HepG2 (cell line): Measurements from ENCODE around the gene DOCK1. TPM values are rescaled to one million over a fixed set of nuclear protein-coding genes. Genes with fewer than 3 reads are reported as not detected.

Experiments
- AHR ChIP-seq: IDR thresholded peaks from 2 replicates; pipeline ENCODE4 v1.6.1; 2018; ENCODE audit warnings: missing genetic modification reagents, missing compliant biosample characterization
- BHLHE40 ChIP-seq: IDR thresholded peaks from 2 replicates; pipeline ENCODE4 v1.6.1; 2011; ENCODE audit warnings: low read length, improper control_type of control experiment
- CHD2 ChIP-seq: IDR thresholded peaks from 2 replicates; pipeline ENCODE4 v1.6.1; 2011; ENCODE audit warnings: low read depth, low read length, improper control_type of control experiment
- MTA3 ChIP-seq: sonication (generic); formaldehyde crosslinking; IDR thresholded peaks from 2 replicates; pipeline ENCODE4 v1.4.0; 2020; ENCODE audit warnings: missing genetic modification reagents
- RCOR2 ChIP-seq: IDR thresholded peaks from 2 replicates; pipeline ENCODE4 v1.6.1; 2016; ENCODE audit warnings: missing biosample characterization, missing genetic modification reagents
- RFX1 ChIP-seq: fragments of 450-650 bp; IDR thresholded peaks from 2 replicates; pipeline ENCODE4 v1.6.1; 2017
- SRSF9 ChIP-seq: fragments of 200-400 bp; formaldehyde crosslinking; IDR thresholded peaks from 2 replicates; pipeline ENCODE4 v1.6.1; 2018; ENCODE audit warnings: borderline replicate concordance, mild to moderate bottlenecking, low read depth, low read length; ENCODE audit not compliant: insufficient read depth, poor library complexity, severe bottlenecking
- ZBTB20 ChIP-seq: sonication (generic); formaldehyde crosslinking; IDR thresholded peaks from 2 replicates; pipeline ENCODE4 v1.8.1; 2023; ENCODE audit warnings: missing genetic modification reagents, low read depth, mild to moderate bottlenecking, borderline replicate concordance
- ZNF343 ChIP-seq: sonication (generic); formaldehyde crosslinking; IDR thresholded peaks from 2 replicates; pipeline ENCODE4 v1.4.0; 2020; ENCODE audit warnings: mild to moderate bottlenecking, missing genetic modification reagents
- ZNF431 ChIP-seq: sonication (generic); formaldehyde crosslinking; IDR thresholded peaks from 2 replicates; pipeline ENCODE4 v1.9.0; 2022; ENCODE audit warnings: missing genetic modification reagents, low read depth, mild to moderate bottlenecking, borderline replicate concordance
- ZNF772 ChIP-seq: sonication (generic); formaldehyde crosslinking; IDR thresholded peaks from 2 replicates; pipeline ENCODE4 v1.5.0; 2020; ENCODE audit warnings: mild to moderate bottlenecking, missing genetic modification reagents
- ZNF878 ChIP-seq: sonication (generic); formaldehyde crosslinking; IDR thresholded peaks from 2 replicates; pipeline ENCODE4 v1.8.1; 2023; ENCODE audit warnings: mild to moderate bottlenecking, missing genetic modification reagents, moderate library complexity
- polyA plus RNA-seq, 8 experiments: library from polyadenylated mRNA; depleted of rRNA in 3 of 8; stranded (reverse) in 7 of 8; unstranded in 1 of 8; fragments of >200 nt; fragmentation: Illumina TruSeq in 4 of 8; extraction: Trizol in 4 of 8; gene quantifications; 2 replicates each; pipeline versions ENCODE4 v1.2.1 to v1.2.3, GENCODE V29; 2011 to 2016; ENCODE audit warnings: low read depth in 4 of 8, missing spikeins in 1 of 8, mixed read lengths in 1 of 8; ENCODE audit not compliant: insufficient read depth in 1 of 8
- total RNA-seq, 5 experiments: library from RNA; depleted of rRNA; stranded (reverse); fragments of >200 nt; fragmentation: Illumina TruSeq; extraction: Trizol; gene quantifications; 2 replicates each; pipeline ENCODE4 v1.2.3, GENCODE V29; 2016; ENCODE audit warnings: low read depth in 1 of 5
- TF ChIP-seq, protein P1 (sequence below): sonication (generic); formaldehyde crosslinking; IDR thresholded peaks from 2 replicates; pipeline ENCODE4 v1.4.0; 2020; ENCODE audit warnings: missing genetic modification reagents, mild to moderate bottlenecking, borderline replicate concordance
- TF ChIP-seq, protein P2 (sequence below): sonication (generic); formaldehyde crosslinking; IDR thresholded peaks from 2 replicates; pipeline ENCODE4 v1.4.0; 2020; ENCODE audit warnings: missing genetic modification reagents; ENCODE audit errors: not compliant biosample characterization
- TF ChIP-seq, protein P3 (sequence below): sonication (generic); formaldehyde crosslinking; IDR thresholded peaks from 2 replicates; pipeline ENCODE4 v1.4.0; 2020; ENCODE audit warnings: missing genetic modification reagents
- TF ChIP-seq, protein P4 (sequence below): sonication (generic); formaldehyde crosslinking; IDR thresholded peaks from 2 replicates; pipeline ENCODE4 v1.5.0; 2020; ENCODE audit warnings: mild to moderate bottlenecking, low read depth, missing genetic modification reagents, borderline replicate concordance
- TF ChIP-seq, protein P5 (sequence below): sonication (generic); formaldehyde crosslinking; IDR thresholded peaks from 2 replicates; pipeline ENCODE4 v1.8.1; 2023; ENCODE audit warnings: mild to moderate bottlenecking, inconsistent platforms, moderate library complexity, missing genetic modification reagents, borderline replicate concordance

The DOCK1 gene
- total and polyA plus RNA-seq, 2 of the 13 experiments (the other 11 are each of a cell fraction or from before 2014, with no cell fraction given): 8.3 to 25.5 TPM

DNA sequence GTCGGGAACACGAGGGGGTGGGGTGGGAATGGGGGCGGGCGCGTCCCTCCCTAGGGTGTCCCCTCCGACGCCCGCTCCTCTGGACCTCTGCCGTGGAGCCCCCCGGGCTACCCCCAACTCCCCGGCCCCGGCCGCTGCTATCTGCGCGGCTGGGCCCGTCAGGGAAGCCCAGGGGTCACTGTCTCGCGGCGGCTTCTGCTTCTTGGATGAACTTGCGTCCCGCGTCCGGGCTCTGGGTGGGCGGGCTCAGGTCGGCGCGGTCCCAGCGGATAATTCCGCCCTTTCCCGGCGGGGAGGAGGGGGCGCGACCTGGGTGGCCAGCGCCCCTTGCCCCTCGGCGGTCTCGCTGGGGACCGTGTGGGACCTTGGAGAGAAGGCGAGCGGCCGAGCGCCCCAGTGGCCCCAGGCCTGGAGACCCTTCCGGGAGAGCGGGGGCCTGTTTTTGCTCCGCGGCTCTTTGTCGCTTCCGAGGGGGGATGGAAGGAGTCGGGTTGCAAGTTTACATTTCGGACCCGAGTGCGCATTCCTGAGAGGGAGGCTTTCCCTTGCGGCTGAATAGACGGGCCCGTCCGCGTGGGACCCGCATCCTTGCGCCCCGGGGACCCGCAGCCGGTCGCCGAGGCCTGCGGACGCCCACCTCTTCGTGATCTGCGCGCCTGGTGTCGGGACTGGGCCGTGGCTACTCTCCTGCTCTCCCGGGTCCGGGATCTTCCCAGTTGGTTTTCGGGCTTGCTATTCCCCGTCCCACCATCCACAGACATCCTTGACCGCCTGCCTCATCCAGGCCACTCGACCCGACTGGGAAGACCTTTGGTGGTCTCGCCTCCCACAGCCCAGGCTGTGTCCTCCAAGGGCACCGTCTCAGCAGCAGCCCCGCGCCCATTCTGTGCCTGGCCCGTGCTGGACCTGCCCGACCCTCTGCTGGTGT, 812 bp downstream of the DOCK1 start (continued):
- TF ChIP-seq, protein P1, sequence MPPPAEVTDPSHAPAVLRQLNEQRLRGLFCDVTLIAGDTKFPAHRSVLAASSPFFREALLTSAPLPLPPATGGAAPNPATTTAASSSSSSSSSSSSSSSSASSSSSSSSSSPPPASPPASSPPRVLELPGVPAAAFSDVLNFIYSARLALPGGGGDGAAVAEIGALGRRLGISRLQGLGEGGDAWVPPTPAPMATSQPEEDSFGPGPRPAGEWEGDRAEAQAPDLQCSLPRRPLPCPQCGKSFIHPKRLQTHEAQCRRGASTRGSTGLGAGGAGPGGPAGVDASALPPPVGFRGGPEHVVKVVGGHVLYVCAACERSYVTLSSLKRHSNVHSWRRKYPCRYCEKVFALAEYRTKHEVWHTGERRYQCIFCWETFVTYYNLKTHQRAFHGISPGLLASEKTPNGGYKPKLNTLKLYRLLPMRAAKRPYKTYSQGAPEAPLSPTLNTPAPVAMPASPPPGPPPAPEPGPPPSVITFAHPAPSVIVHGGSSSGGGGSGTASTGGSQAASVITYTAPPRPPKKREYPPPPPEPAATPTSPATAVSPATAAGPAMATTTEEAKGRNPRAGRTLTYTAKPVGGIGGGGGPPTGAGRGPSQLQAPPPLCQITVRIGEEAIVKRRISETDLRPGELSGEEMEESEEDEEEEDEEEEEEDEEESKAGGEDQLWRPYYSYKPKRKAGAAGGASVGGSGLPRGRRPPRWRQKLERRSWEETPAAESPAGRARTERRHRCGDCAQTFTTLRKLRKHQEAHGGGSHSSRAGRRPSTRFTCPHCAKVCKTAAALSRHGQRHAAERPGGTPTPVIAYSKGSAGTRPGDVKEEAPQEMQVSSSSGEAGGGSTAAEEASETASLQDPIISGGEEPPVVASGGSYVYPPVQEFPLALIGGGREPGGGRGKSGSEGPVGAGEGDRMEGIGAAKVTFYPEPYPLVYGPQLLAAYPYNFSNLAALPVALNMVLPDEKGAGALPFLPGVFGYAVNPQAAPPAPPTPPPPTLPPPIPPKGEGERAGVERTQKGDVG: no peak
- TF ChIP-seq ZNF343 (CRISPR knock-in tag): peak; percentile 42; the same call in 1 of the 2 replicates
- no peak; the same call in 1 of the 2 replicates for TF ChIP-seq AHR (CRISPR knock-in tag)
- no peak for TF ChIP-seq RFX1
- no peak for TF ChIP-seq SRSF9
- TF ChIP-seq, protein P2, sequence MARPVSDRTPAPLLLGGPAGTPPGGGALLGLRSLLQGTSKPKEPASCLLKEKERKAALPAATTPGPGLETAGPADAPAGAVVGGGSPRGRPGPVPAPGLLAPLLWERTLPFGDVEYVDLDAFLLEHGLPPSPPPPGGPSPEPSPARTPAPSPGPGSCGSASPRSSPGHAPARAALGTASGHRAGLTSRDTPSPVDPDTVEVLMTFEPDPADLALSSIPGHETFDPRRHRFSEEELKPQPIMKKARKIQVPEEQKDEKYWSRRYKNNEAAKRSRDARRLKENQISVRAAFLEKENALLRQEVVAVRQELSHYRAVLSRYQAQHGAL (CRISPR knock-in tag): no peak
- no peak for TF ChIP-seq ZBTB20
- TF ChIP-seq CHD2: no peak
- TF ChIP-seq MTA3 (CRISPR knock-in tag): no peak
- no peak for TF ChIP-seq BHLHE40
- no peak for TF ChIP-seq RCOR2 (CRISPR knock-in tag)
- TF ChIP-seq, protein P3, sequence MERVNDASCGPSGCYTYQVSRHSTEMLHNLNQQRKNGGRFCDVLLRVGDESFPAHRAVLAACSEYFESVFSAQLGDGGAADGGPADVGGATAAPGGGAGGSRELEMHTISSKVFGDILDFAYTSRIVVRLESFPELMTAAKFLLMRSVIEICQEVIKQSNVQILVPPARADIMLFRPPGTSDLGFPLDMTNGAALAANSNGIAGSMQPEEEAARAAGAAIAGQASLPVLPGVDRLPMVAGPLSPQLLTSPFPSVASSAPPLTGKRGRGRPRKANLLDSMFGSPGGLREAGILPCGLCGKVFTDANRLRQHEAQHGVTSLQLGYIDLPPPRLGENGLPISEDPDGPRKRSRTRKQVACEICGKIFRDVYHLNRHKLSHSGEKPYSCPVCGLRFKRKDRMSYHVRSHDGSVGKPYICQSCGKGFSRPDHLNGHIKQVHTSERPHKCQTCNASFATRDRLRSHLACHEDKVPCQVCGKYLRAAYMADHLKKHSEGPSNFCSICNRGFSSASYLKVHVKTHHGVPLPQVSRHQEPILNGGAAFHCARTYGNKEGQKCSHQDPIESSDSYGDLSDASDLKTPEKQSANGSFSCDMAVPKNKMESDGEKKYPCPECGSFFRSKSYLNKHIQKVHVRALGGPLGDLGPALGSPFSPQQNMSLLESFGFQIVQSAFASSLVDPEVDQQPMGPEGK (CRISPR knock-in tag): peak; percentile 51
- TF ChIP-seq, protein P4, sequence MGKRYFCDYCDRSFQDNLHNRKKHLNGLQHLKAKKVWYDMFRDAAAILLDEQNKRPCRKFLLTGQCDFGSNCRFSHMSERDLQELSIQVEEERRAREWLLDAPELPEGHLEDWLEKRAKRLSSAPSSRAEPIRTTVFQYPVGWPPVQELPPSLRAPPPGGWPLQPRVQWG (CRISPR knock-in tag): no peak
- no peak for TF ChIP-seq ZNF772 (CRISPR knock-in tag)
- TF ChIP-seq ZNF878 (CRISPR knock-in tag): no peak
- TF ChIP-seq, protein P5, sequence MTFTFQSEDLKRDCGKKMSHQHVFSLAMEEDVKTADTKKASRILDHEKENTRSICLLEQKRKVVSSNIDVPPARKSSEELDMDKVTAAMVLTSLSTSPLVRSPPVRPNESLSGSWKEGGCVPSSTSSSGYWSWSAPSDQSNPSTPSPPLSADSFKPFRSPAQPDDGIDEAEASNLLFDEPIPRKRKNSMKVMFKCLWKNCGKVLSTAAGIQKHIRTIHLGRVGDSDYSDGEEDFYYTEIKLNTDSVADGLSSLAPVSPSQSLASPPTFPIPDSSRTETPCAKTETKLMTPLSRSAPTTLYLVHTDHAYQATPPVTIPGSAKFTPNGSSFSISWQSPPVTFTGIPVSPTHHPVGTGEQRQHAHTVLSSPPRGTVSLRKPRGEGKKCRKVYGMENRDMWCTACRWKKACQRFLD (CRISPR knock-in tag): no peak
- no peak for TF ChIP-seq ZNF431 (CRISPR knock-in tag)
